Activated naive CD4-positive, alpha-beta T cell treated with anti-CD3 and anti-CD28 coated beads, Interleukin-2, amount 50 U/mL, for 24 hours (primary cell): Measurements from ENCODE around the gene AUTS2.

ENCODE experiments used
- H3K27ac Mint-ChIP-seq: one replicate; pipeline ENCODE4 v1.8.0; 2021; ENCODE audit warnings: mild to moderate bottlenecking, mixed read lengths
- H3K27me3 Mint-ChIP-seq: one replicate; pipeline ENCODE4 v1.8.0; 2021; ENCODE audit warnings: mixed read lengths
- H3K36me3 Mint-ChIP-seq: one replicate; pipeline ENCODE4 v1.8.0; 2021; ENCODE audit warnings: mixed read lengths
- H3K4me1 Mint-ChIP-seq: one replicate; pipeline ENCODE4 v1.8.0; 2021; ENCODE audit warnings: mixed read lengths
- H3K4me3 Mint-ChIP-seq: one replicate; pipeline ENCODE4 v1.8.0; 2021; ENCODE audit warnings: mild to moderate bottlenecking, mixed read lengths
- H3K9me3 Mint-ChIP-seq: one replicate; pipeline ENCODE4 v1.8.0; 2021; ENCODE audit warnings: mixed read lengths

AUTS2 gene

GRCh38 chr7:70372768-70373515 lies 774.7 kb downstream of the AUTS2 start:
- H3K9me3 Mint-ChIP-seq, result no peaks in the 10 kb centered on the region
- H3K4me3 Mint-ChIP-seq, result no peak overlapping the region
- H3K4me1 Mint-ChIP-seq, result no peaks in the 10 kb centered on the region
- H3K36me3 Mint-ChIP-seq, result no peaks in the 10 kb centered on the region
- no peaks in the 10 kb centered on the region for H3K27me3 Mint-ChIP-seq
- H3K27ac Mint-ChIP-seq, result no peak overlapping the region

- Mint-ChIP-seq H3K36me3 (no peaks in the 10 kb centered on the region), H3K27me3 (no peaks in the 10 kb centered on the region), H3K4me3 (no peak overlapping the region), H3K9me3 (no peaks in the 10 kb centered on the region), H3K27ac (no peak overlapping the region), H3K4me1 (no peaks in the 10 kb centered on the region)
Observed at GRCh38 chr7:70374772-70375533, 776.7 kb downstream of the AUTS2 start.

- H3K4me3 Mint-ChIP-seq, result no peak overlapping the region
- no peaks in the 10 kb centered on the region for H3K4me1 Mint-ChIP-seq
- H3K36me3 Mint-ChIP-seq, result no peaks in the 10 kb centered on the region
- H3K9me3 Mint-ChIP-seq, result peaks cover under 1% of the 10 kb centered on the region
- no peaks in the 10 kb centered on the region for H3K27me3 Mint-ChIP-seq
- no peak overlapping the region for H3K27ac Mint-ChIP-seq
Observed at GRCh38 chr7:70376561-70377031, 778.3 kb downstream of the AUTS2 start.

GRCh38 chr7:70377957-70378356 lies 779.7 kb downstream of the AUTS2 start:
- peaks cover 7% of the 10 kb centered on the region for H3K9me3 Mint-ChIP-seq
- no peak overlapping the region for H3K27ac Mint-ChIP-seq
- H3K36me3 Mint-ChIP-seq, result no peaks in the 10 kb centered on the region
- no peak overlapping the region for H3K4me3 Mint-ChIP-seq
- no peaks in the 10 kb centered on the region for H3K27me3 Mint-ChIP-seq
- H3K4me1 Mint-ChIP-seq, result no peaks in the 10 kb centered on the region

DNA sequence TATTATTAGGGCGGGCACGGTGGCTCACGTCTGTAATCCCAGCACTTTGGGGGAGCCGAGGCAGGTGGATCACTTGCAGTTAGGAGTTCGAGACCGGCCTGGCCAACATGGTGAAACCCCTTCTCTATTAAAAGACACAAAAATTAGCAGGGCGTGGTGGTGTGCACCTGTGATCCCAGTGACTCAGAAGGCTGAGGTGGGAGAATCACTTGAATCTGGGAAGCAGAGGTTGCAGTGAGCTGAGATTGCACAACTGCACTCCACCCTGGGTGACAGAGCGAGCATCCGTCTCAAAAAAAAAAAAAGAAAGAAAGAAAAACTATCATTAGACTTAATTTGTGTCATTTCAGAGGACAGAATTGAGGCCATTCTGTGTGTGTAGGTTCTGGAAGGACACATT lies 780.9 kb downstream of the AUTS2 start:
- Mint-ChIP-seq H3K27me3 (no peaks in the 10 kb centered on the region), H3K36me3 (no peaks in the 10 kb centered on the region), H3K27ac (no peak overlapping the region), H3K4me3 (no peak overlapping the region), H3K4me1 (no peaks in the 10 kb centered on the region), H3K9me3 (peaks cover 7% of the 10 kb centered on the region)

- no peaks in the 10 kb centered on the region for H3K27me3 Mint-ChIP-seq
- H3K9me3 Mint-ChIP-seq, result peaks cover 7% of the 10 kb centered on the region
- H3K4me3 Mint-ChIP-seq, result no peak overlapping the region
- no peak overlapping the region for H3K27ac Mint-ChIP-seq
- no peaks in the 10 kb centered on the region for H3K36me3 Mint-ChIP-seq
- no peaks in the 10 kb centered on the region for H3K4me1 Mint-ChIP-seq
Observed at GRCh38 chr7:70380421-70381015, 782.2 kb downstream of the AUTS2 start.

GRCh38 chr7:70383066-70383782 lies 784.9 kb downstream of the AUTS2 start:
- peaks cover 7% of the 10 kb centered on the region for H3K9me3 Mint-ChIP-seq
- no peaks in the 10 kb centered on the region for H3K36me3 Mint-ChIP-seq
- H3K27me3 Mint-ChIP-seq, result no peaks in the 10 kb centered on the region
- no peak overlapping the region for H3K27ac Mint-ChIP-seq
- H3K4me1 Mint-ChIP-seq, result no peaks in the 10 kb centered on the region
- no peak overlapping the region for H3K4me3 Mint-ChIP-seq

GRCh38 chr7:70384024-70384423 lies 785.7 kb downstream of the AUTS2 start:
- Mint-ChIP-seq H3K9me3 (peaks cover 7% of the 10 kb centered on the region), H3K4me1 (no peaks in the 10 kb centered on the region), H3K27ac (no peak overlapping the region), H3K36me3 (no peaks in the 10 kb centered on the region), H3K27me3 (no peaks in the 10 kb centered on the region), H3K4me3 (no peak overlapping the region)

GRCh38 chr7:70384891-70385290 lies 786.6 kb downstream of the AUTS2 start:
- Mint-ChIP-seq H3K27me3 (no peaks in the 10 kb centered on the region), H3K4me1 (no peaks in the 10 kb centered on the region), H3K27ac (no peak overlapping the region), H3K36me3 (no peaks in the 10 kb centered on the region), H3K4me3 (no peak overlapping the region), H3K9me3 (peaks cover 7% of the 10 kb centered on the region)

- no peaks in the 10 kb centered on the region for H3K4me1 Mint-ChIP-seq
- H3K27me3 Mint-ChIP-seq, result no peaks in the 10 kb centered on the region
- H3K4me3 Mint-ChIP-seq, result no peak overlapping the region
- H3K36me3 Mint-ChIP-seq, result no peaks in the 10 kb centered on the region
- H3K27ac Mint-ChIP-seq, result no peak overlapping the region
- peaks cover under 1% of the 10 kb centered on the region for H3K9me3 Mint-ChIP-seq
Observed at GRCh38 chr7:70387217-70387616, 788.9 kb downstream of the AUTS2 start.

DNA sequence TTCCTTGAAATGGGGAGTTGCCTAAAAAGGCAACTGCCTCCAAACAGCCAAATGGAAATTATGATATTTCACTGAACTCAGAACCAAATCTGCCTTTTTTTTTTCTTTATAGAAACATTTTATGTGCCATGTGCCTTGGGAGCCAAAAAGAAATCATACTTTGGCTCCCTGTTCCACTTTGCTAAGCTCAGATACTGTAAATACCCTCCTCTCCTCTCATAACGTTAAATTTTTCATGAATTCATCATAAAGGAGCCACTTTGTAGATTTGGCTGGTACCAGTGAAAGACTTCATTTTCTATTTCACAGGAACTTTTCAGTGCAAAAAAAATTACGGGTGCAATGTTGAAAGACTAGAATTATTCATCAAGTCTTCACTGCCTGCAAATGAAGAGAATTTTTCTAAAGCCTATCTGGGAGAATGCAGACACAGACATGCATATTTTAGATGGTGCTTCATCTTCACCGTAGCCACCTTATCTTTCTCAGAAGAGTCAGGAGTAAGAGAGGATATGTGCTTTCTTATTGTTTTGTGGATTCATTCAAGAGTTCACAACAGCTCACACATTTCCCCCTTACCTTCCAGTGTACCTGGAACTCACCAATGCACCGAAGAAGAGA lies 791.4 kb downstream of the AUTS2 start:
- Mint-ChIP-seq H3K9me3 (no peaks in the 10 kb centered on the region), H3K27me3 (no peaks in the 10 kb centered on the region), H3K36me3 (no peaks in the 10 kb centered on the region), H3K27ac (no peak overlapping the region), H3K4me1 (no peaks in the 10 kb centered on the region), H3K4me3 (no peak overlapping the region)

GRCh38 chr7:70390251-70390650 lies 792.0 kb downstream of the AUTS2 start:
- no peaks in the 10 kb centered on the region for H3K9me3 Mint-ChIP-seq
- H3K27me3 Mint-ChIP-seq, result no peaks in the 10 kb centered on the region
- no peak overlapping the region for H3K27ac Mint-ChIP-seq
- H3K36me3 Mint-ChIP-seq, result no peaks in the 10 kb centered on the region
- H3K4me1 Mint-ChIP-seq, result no peaks in the 10 kb centered on the region
- no peak overlapping the region for H3K4me3 Mint-ChIP-seq

GRCh38 chr7:70392256-70392876 lies 794.1 kb downstream of the AUTS2 start:
- H3K4me3 Mint-ChIP-seq, result no peak overlapping the region
- no peaks in the 10 kb centered on the region for H3K36me3 Mint-ChIP-seq
- no peaks in the 10 kb centered on the region for H3K27me3 Mint-ChIP-seq
- H3K27ac Mint-ChIP-seq, result no peak overlapping the region
- H3K9me3 Mint-ChIP-seq, result no peaks in the 10 kb centered on the region
- no peaks in the 10 kb centered on the region for H3K4me1 Mint-ChIP-seq

DNA sequence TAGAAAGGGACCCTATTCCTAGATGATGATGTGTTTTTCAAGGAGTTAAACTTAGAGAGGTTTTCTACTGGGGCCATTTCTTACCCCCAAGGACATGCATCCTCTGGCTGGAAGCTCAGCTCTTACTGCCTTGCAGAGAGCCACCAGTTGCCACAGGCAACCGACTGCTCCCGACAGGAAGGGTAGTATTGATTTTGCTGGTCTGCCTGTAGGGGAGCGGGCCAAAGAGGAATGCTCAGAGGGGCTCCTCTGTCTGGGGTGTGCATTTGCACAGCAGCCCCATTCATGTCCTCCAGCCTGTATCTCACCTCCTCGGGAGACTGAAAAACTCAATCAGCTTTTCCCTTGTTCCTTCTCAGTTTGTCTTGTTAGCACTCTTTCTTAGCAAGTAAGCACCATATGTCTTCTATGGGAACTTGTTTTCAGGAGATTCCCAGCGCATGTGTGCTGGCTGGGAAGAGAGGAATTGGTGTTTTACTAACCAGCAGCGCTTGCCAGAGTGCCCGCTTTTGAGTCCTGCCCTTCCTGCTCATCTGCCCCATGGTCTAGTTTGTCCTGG lies 794.7 kb downstream of the AUTS2 start:
- Mint-ChIP-seq H3K4me3 (no peak overlapping the region), H3K36me3 (no peaks in the 10 kb centered on the region), H3K9me3 (no peaks in the 10 kb centered on the region), H3K27me3 (no peaks in the 10 kb centered on the region), H3K4me1 (no peaks in the 10 kb centered on the region), H3K27ac (no peak overlapping the region)

- no peaks in the 10 kb centered on the region for H3K4me1 Mint-ChIP-seq
- H3K27me3 Mint-ChIP-seq, result no peaks in the 10 kb centered on the region
- no peaks in the 10 kb centered on the region for H3K9me3 Mint-ChIP-seq
- H3K4me3 Mint-ChIP-seq, result no peak overlapping the region
- H3K36me3 Mint-ChIP-seq, result no peaks in the 10 kb centered on the region
- no peak overlapping the region for H3K27ac Mint-ChIP-seq
Observed at GRCh38 chr7:70393956-70394355, 795.7 kb downstream of the AUTS2 start.
